Fibroblast of skin of back (primary cell): ENCODE results near the gene SUSD3.
"Not testable (repeated sequence)": the region's sequence is repeated elsewhere in the genome, so short reads cannot be mapped to it uniquely, and the experiment has no call there.

ENCODE experiments used
- DNase-seq: peaks from one replicate; pipeline ENCODE4 v3.0.0-alpha.2; 2013

The SUSD3 gene

DNA sequence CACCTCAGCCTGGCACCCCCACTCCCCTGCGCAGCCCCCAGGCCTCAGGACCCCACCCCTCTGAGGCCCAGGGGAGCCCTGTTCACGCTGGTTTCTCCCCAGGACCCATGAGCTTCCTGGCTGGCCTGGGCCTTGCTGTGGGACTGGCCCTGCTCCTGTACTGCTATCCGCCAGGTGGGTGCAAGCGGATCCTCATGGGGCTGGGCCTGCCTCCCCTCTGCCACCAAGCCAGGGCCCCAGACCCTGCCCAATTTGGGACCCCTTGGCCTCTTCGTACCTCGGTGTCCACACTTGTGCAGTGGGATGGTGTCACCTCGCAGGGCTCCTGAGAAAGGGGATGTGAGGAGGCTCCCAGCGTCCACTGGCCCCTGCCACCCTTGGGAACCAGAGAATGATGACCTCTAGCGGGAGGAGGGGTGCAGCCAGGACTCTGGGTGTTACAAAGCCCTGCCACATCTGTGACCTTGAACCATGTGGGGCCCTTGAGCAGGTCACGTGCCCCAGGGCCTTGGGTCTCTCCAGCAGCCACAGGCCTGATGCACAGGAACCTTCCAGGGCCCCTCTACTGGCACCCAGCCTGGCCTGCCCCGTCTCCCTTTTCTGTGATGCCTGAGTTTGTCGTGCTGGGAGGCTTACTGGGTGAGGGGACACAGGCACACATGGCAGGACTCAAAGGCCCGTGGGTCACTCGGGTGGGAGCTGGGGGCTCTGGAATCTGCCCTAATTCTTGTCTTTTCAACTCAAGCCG, 53.8 kb downstream of the SUSD3 start:
- no peak for DNase-seq

DNA sequence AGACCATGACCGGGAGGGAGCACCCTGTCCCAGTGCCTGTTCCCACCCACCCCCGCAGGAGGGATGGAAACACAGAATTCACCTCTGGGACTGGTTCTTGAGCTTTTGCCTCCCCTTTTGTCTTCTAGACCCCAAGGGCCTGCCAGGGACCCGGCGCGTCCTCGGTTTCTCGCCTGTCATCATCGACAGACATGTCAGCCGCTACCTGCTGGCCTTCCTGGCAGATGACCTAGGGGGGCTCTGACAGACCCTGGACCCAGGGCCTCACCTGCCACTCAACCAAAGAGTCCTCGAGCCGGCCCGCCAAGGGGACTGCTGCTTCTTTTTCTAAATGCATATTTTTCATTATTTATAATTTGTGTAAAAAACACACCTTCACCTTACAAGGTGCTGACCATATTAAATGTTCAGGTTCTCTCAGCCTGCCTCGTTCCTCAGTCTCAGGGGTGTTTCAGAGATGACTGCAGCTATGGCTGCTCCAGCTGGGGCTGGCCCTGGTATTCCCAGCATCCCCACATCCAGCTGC, 54.4 kb downstream of the SUSD3 start:
- DNase-seq = no peak

DNA sequence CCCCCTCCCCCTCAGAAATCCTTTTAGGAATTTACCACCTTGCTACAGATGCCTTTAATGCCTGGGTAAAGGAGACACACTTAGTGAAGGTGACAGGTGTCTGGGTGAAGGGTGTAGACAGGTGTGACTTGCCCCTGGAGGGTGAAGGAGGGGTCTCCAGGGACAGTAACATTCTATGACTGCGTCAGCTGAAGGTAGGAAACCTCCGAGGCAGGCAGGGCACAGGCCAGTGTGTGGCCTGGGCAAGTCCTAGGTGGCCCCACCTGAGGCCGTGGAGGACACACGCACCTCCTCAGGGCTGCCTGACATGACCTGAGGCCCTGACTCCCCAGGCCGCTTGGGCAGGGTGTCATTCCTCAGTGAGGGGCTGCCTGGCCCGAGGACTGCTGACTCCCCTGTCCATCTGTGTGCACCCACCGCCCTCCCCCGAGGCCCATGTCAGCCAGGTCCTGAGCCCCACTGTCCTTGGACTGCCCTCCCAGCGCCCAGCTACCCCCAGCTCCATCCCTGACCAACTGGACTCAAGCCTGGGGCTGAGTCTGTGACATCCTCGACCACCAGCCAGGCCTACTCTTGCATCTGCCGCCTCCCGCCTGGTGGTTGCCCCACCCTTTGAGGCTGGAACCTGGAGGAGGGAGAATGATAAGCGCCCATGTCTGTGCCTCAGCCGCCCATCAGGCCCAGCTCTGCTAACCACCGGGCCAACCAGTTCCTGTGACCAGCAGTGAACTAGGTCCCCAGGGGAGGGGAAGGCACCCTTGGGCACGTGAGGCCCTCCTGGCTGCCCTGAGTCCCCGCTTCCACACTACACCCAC, 55.9 kb downstream of the SUSD3 start:
- DNase-seq = no peak

DNA sequence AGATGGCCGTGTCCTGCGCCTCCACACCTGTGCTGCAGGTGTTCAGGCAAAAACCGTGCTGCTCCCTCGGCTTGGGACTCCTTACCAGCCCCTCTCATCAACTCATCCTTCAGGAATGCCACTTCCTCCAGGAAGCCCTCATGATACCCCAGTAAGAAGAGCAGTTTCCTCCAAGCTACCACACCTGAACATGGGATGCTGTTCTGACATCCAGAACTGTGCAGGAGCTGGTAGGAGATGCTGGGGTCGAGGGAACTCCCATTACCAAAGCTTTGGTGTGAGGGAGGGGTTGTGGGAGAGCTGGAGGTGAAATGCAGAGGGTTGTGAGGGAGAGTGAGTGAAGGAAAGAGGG, 56.5 kb downstream of the SUSD3 start:
- no peak for DNase-seq

DNA sequence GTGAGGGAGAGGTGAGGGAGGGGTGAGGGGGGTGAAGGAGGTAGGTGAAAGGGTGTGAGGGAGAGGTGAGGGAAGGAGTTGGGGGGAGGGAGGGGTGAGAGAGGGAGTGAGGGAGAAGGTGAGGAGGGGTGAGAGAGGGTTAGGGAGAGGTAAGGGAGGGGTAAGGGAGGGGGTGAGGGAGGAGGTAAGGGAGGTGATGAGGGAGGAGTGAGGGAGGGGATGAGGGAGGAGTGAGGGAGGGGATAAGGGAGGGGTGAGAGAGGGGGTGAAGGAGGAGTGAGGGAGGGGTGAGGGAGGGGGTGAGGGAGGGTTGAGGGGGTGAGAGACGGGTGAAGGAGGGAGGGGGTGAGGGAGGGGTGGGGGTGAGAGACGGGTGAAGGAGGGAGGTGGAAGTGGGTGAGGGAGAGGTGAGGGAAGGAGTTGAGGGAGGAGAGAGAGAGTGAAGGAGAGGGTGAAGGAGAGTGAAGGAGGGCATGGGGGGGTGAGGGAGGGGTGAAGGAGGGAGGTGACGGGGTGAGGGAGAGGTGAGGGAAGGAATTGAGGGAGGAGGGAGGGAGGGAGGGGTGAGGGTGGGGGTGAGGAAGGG, 57.1 kb downstream of the SUSD3 start:
- no peak for DNase-seq

DNA sequence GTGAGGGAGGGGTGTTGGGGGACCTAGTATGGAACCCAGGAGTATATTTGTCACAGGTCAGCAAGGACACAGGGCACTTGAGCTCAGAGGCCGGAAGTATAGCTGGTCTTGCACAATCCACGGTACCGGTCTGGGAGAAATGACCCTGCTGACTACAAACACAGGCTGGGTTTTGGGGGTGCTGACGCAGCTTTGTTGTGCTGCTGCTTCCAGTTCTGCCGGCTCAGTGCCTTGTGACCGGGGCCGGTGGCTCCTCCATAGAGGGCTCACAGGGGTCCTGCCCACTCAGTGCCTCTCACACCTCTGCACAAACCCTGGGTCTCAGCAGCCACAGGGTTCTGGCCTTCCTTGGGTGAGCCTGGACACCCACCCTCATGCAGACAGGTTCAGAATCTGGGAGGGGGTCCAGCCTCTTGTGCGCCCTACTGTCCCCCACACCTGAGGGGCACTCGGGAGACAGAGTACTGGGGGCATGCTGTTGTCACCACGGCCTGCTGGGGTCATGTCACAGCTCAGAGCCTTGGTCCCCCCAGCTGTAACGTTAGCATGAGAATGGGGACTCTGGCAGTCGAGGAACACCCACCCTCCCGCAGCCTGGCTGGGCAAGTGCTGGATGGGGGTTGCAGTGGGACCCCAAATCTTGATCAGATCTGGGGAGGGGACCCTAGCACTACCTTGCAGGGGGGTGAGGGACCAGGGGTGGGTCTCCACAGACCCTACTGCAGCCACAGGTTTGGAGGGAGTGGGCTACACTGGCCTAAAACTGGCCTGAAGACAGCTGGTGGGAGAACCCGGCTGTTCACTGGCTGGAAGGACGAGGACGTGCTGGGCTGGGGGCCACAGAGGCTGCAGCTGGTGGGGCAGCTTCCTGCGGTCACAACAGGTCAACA, 57.8 kb downstream of the SUSD3 start:
- DNase-seq = no peak

DNA sequence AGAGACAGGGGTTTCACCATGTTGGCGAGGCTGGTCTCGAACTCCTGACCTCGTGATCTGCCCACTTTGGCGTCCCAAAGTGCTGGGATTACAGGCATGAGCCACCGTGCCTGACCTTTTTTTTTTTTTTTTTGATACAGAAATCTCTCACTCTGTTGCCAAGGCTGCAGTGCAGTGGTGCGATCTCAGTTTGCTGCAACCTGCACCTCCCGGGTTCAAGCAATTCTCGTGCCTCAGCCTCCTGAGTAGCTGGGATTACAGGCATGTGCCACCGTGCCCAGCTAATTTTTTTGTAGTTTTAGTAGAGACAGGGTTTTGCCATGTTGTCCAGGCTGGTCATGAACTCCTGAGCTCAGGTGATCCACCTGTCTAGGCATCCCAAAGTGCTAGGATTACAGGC, 59.0 kb downstream of the SUSD3 start:
- not testable (repeated sequence) for DNase-seq

DNA sequence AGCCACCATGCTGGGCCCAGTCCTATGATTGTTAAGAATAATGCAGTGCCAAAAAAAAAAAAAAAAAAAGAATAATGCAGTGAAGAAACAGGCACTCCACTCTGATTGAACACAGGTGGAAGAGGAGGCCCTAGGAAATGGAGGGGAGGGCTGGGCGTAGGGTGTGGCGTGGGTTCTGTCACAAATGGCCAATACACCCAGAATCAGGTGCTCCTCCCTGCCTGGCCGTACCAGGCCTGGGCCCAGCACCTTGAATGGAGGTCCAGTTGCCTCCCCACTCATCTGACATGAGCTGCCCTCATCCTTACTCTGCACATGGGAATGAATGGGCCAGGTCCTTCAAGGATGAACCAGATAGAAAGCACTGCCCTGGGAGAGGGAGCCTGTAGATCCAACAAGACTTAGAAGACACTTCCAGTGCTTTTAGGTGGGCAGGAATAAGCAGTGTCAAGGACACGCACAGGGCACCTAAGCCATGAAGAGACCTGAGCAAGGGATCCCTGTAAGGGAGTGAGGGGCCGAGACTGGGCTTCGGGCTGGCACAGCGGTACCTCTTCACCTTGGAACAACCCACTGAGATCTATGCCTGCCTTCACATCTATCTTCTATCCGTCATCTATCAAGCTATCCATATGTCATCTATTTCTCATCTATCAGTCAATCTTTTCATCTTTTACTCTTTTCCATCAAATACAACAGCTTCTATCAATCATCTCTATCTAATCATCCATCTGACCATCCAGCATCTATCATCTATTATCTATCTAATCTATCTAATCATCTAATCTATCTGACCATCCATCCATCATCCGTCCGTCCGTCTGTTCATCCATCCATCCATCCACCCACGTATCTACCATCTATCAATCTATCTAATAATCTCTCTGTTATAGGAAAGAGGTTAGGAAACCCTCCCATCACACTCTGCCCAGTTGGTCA, 59.7 kb downstream of the SUSD3 start:
- DNase-seq = no peak

DNA sequence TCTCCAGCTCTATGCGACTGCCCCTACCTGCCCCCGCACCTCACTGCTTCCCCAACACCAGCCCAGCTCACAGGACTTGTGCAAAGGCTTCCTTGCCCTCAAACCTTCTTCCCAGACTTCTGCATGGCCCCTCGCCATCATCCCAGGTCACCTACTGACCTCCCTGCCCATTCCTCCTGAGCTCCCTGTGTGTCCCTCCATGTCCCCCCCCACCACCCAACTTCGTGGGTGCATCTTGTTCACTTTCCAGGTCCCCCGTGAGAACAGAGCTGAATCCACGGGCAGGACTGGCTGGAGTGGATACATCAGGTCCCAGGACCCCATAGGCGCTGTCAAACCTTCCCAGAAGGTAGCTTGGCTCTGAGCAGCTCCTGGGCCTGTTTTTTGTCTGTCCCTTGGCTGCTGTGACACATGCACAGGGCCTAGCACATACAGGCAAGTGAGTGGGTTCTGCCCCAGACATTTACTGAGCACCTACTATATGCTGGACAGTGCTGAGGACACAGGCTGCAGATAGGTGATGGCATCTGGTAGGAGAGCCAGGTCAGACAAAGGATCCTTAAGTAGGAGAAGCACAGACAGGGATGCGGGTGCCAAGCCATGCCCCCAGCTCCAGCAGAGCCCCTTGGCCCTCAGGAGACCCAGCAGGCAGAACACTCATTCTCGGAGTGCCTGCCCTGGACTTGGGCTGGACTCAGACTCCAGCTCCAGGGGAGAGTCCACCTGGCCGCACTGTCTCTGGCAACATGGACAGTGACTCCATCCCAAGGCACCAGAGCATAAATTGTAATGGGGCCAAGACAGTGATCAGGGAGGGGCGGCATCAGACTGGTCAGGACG, 60.6 kb downstream of the SUSD3 start:
- DNase-seq = no peak

DNA sequence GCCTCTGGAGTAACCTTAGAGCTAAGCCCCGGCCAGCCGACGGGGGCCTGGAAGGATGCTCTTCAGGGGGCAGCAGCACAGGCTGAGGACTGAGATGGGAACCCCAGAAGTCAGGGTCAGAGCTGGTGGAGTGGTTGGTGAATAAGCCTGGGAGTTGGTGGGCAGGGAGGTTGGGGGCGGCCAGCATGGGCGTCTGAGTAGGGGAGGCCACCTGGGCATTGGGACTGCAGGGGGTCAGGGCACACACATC, 61.1 kb downstream of the SUSD3 start:
- DNase-seq = no peak

DNA sequence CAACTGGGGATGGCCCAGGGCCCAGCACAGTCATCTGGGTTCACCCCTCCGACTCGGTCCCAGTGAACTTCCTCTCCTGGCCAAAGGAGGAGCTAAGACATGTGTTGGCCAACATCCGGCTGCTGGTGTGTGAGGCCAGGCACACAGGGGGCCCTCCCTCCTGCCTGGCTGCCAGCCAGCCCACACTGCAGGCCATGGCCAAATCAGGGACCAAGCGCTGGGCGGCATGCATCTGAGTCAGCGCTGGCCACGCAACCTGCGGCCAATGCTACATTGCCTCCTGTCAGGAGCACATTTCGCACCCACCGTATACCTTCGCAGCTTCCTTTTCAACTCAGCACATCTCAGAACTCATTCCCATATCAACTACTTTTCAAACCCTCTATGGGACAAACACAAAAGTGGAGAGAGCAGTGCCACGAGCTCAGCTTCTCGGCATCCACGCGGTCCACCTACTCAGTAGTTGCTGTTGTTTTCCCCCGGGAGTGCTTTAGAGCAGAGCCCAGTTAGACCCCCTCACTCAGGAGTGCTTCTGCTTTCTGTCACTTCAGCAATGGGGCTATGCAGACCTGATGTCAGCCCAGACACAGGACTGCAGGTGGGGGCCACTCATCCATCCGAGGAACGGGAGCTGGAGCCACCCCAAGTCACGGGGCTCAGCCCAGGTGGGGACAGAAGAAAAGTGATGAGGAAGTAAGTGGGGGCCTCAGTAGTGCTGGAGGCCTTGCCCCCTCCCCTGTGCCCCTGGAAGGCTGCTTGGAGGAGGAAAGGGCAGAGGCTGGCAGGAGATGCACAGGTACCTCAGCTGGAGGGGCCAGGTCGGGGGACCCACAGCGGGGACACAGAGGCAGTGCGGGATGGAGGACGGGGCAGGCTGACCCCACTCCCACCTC, 61.7 kb downstream of the SUSD3 start:
- DNase-seq = peak; percentile 57

DNA sequence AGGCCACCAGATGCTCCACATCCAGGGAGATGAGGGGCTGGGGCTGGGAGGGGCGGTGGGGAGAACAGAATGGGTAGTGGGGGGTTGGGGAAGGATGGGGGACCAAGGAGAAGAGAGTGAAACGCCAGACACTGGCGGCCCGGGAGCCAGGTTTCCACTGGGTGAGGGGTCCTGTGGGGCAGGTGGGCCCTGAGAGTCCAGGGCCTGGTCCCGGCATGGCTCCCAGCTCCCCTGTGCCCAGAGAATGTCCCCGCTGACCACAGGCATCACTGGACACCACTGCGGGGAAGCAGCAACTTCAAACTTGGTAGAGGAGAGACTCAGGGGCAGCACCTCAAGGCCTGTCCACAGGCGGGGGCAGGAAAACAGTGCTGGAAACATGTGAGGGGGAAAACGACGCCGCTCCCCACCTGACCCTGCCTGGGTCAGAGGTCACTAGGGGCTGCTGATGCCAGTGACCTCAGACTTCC, 62.4 kb downstream of the SUSD3 start:
- no peak for DNase-seq

DNA sequence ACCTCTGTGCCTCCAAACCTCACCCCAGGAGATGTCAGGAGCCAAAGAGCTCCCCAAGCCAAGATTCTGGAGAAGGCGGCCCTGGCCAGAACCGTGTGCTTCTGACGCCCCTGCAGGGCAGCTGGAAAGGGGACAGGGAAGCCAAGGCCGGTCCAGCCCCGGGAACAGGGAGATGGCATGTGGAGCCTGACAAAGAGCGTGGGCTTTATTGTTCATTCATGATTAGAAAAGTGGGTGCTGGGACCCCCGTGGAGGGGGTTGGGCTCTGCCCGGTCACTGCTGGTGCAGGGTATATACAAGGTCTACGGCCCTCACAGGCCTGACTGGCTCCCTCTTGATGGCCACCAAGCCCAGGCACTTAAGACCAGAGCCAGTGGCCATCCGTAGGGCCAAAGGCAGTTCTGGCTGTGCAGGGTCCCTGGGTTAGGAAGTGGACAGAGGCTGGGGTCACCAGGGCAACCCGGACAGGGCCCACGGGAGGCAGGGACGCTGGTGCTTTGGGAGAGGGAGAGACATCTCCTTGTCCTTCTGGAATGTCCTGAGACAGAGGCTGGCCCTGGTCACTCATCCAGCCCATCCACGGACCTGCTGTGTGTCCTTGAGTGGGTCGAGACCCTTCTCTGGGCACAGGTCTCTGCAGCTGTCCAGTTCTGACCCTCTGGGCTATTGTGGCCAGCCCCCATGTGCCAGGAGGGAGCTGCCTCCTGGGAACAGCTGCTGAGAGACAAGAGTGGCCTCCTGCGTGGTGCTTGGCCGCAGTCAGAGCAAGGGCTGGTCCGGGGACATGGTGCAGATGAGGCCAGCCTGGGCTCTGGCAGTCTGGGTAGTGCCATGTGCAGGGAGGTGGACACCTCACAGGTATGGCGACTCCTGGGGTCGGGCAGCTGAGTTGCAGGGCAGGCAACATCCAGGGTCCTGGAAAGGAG, 63.1 kb downstream of the SUSD3 start:
- DNase-seq = no peak

DNA sequence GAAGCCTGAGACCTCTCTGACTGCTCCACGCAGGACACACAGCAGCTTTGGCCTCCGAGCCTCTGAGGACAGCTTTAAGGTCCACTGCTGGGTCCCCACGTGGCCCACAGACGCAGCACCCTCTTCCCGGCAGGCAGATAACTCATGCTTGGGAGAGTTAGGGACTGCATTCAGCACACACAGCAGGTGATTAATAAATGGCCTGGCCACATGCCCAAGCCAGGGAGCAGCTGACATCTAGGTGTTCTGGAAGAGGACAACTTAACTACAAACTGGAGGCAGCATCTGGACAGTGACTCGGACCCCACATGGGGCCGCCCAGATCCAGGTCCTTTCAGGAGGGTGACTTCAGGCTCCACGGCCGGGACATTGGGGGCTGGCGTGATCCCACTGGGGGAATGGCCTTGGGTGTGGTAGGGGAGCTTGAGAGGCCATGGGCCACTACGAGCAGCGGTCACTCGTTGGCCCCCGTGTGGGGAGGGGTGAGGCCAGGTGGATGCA, 64.3 kb downstream of the SUSD3 start:
- no peak for DNase-seq

DNA sequence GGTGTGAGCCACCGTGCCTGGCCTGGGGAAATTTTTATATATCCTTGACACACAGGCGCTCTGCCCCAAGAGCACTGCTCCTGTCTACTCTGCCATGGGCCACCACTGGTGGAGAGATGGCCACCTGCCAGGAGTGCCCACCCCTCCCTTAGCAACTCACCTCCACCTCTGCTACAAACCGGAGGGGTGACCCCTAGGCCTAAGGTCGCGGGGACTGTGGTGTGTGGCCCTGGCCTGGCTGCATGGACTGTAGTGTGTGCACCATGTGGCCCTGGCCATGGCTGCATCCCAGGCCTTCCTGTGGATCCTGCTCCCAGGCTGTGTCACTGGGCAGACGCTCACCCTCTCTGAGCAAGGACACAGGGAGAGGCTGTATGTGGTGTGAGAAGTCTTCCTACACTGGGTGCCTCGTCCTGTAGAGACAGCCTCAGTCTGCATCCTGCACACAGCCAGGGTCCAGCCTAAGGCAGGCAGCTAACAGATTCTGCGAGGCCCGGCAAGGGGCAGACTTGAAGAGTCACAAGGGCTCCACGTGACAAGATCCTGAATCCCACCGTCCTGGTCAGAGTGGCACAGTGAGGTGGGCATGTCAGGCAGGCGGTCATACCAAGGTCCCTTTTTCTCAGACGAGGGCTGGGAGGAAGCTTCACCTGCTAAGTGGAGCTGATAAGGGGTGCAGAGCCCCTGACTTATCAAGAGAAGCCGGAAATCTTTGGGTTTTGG, 65.2 kb downstream of the SUSD3 start:
- no peak for DNase-seq

DNA sequence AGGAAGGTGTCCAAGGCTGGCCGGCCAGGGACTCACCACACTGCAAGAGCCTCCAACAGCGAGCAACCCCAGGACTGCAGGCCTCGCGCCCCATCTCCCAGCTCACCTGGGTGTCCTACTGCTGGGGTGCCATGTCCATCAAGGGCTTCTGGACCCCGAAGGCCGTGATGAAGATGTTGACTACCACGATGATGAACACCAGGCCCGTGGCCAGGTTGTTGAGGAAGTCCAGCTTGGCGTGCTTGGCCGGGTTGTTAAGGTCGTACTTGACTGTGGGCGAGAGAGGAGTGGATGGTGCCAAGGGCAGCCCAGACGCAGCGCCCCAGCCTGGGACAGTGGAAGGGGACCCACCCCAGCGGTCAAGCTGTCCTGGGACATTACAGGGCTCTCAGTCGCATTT, 66.3 kb downstream of the SUSD3 start:
- no peak for DNase-seq

DNA sequence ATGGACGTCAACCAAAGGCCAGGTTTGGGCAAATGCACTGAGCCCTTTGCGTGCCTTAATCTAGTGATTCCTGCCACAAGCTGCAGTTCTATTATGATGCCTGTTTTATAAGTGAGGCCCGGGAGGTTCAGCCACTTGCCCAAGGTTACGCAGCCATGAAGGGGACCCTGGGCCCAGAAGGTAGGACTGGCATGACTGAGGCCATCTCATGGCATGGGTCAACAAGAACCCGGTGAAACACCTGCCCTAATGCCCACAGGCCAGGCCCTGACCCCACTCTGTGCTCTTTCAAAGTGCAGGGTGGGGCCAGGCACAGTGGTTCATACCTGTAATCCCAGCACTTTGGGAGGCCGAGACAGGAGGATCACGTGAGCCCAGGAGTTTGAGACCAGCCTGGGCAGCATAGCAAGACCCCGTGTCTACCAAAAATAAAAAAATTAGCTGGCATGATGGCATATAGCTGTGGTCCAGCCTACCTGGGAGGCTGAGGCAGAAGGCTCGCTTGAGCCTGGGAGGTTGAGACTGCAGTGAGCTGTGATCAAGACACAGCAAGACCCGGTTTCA, 66.9 kb downstream of the SUSD3 start:
- DNase-seq = no peak
